Testis (tissue), 3 donors: Measurements from ENCODE around the gene RHOH. TPM values are rescaled to one million over a fixed set of nuclear protein-coding genes. Genes with fewer than 3 reads are reported as not detected.

Experiments
- DNase-seq: peaks from one replicate; pipeline ENCODE4 v3.0.0-alpha.2; 2019
- H3K27ac ChIP-seq, 2 donors: fragments of 200-600 bp; sonication (generic); one replicate each; pipeline ENCODE4 v1.5.1; 2019
- H3K27me3 ChIP-seq: fragments of 200-600 bp; sonication (generic); one replicate; pipeline ENCODE4 v1.5.1; 2019
- H3K36me3 ChIP-seq: fragments of 200-600 bp; sonication (generic); one replicate; pipeline ENCODE4 v1.5.1; 2017; ENCODE audit warnings: low read depth; ENCODE audit errors: missing control alignments
- H3K4me1 ChIP-seq: fragments of 200-600 bp; sonication (generic); one replicate; pipeline ENCODE4 v1.5.1; 2019
- H3K4me3 ChIP-seq, 2 donors: fragments of 200-600 bp; sonication (generic); one replicate each; pipeline ENCODE4 v1.5.1; 2017 to 2019
- H3K9me3 ChIP-seq: fragments of 200-600 bp; sonication (generic); one replicate; pipeline ENCODE4 v1.5.1; 2017
- CTCF ChIP-seq, 3 experiments: fragments of 450-650 bp in 2 of 3; fragments of 200-600 bp in 1 of 3; sonication (generic) in 1 of 3; IDR thresholded peaks; one replicate each; pipeline ENCODE4 v1.5.1; 2016 to 2019; ENCODE audit warnings: antibody characterized with exemption in 3 of 3, mild to moderate bottlenecking in 2 of 3, moderate library complexity in 1 of 3
- POLR2A ChIP-seq: fragments of 450-650 bp; IDR thresholded peaks from one replicate; pipeline ENCODE4 v1.6.1; 2017; ENCODE audit warnings: antibody characterized with exemption, mild to moderate bottlenecking, moderate library complexity
- WGBS, 2 donors: methylation state at CpG; one replicate each; pipeline ENCODE4 v1.1.5; 2018; 5-methylcytosine and 5-hydroxymethylcytosine counted together
- intact Hi-C: fragments of 100-400 bp; cut with DNase I; formaldehyde crosslinking; loops from one replicate; pipeline ENCODE4 v1.15.1; 2023; ENCODE audit warnings: low total_unique reads
- polyA plus RNA-seq: library from polyadenylated mRNA; stranded (reverse); fragments of 350-450 nt; fragmentation: Illumina TruSeq; extraction: RNeasy Lipid Tissue Mini Kit (QIAGEN cat#74804); gene quantifications from one replicate; pipeline ENCODE4 v1.2.3, GENCODE V29; 2014; ENCODE audit warnings: low read depth, low replicate concordance; ENCODE audit not compliant: insufficient read depth
- total RNA-seq, 2 donors: library from RNA; depleted of rRNA; stranded (reverse); fragments of >200 nt; gene quantifications; one replicate each; pipeline ENCODE4 v1.2.3, GENCODE V29; 2016

The RHOH gene
- total and polyA plus RNA-seq, 3 donors from 2014 or later: 0.39 to 2.5 (median 1.2) TPM

GRCh38 chr4:40295572-40295971, 98.7 kb downstream of the RHOH start:
- H3K4me3 ChIP-seq: no peak overlapping the region
- no peak overlapping the region for H3K27ac ChIP-seq
- WGBS, 2 donors: 87 to 88% methylated on average over 4 of the region's 4 CpGs
- no peak for TF ChIP-seq CTCF (IDR thresholded peaks at IDR 0.05)
- no peak for TF ChIP-seq POLR2A
- H3K36me3 ChIP-seq: no peaks in the 10 kb centered on the region
- H3K27me3 ChIP-seq: no peaks in the 10 kb centered on the region
- H3K4me1 ChIP-seq: no peaks in the 10 kb centered on the region
- no peak for DNase-seq
- H3K9me3 ChIP-seq: no peaks in the 10 kb centered on the region
- intact Hi-C loops: no loop called here

Other genes starting within 250 kb of the RHOH start
- 10 to 100 TPM; 61.3 to 61.7 TPM for gene PDS5A, start 219.1 kb upstream of the RHOH start, total RNA-seq
- gene PDS5A, start 219.1 kb upstream of the RHOH start, polyA plus RNA-seq: 20.7 TPM
- 10 to 100 TPM in 1 of 2 donors, 1 to 10 TPM in 1; 8.5 to 14.6 TPM for gene N4BP2, start 140.2 kb upstream of the RHOH start, total RNA-seq
- gene N4BP2, start 140.2 kb upstream of the RHOH start, polyA plus RNA-seq: 3.9 TPM
- gene CHRNA9, start 138.3 kb downstream of the RHOH start, total RNA-seq: under 1 TPM; 0.16 to 0.50 TPM
- gene CHRNA9, start 138.3 kb downstream of the RHOH start, polyA plus RNA-seq: 0.13 TPM